GM19238 (cell line): Measurements from ENCODE around the gene C8B.

ENCODE experiments used
- DNase-seq: peaks from one replicate; pipeline ENCODE4 v3.0.0; 2011; ENCODE audit warnings: low spot score; ENCODE audit not compliant: insufficient read length

C8B gene

DNA sequence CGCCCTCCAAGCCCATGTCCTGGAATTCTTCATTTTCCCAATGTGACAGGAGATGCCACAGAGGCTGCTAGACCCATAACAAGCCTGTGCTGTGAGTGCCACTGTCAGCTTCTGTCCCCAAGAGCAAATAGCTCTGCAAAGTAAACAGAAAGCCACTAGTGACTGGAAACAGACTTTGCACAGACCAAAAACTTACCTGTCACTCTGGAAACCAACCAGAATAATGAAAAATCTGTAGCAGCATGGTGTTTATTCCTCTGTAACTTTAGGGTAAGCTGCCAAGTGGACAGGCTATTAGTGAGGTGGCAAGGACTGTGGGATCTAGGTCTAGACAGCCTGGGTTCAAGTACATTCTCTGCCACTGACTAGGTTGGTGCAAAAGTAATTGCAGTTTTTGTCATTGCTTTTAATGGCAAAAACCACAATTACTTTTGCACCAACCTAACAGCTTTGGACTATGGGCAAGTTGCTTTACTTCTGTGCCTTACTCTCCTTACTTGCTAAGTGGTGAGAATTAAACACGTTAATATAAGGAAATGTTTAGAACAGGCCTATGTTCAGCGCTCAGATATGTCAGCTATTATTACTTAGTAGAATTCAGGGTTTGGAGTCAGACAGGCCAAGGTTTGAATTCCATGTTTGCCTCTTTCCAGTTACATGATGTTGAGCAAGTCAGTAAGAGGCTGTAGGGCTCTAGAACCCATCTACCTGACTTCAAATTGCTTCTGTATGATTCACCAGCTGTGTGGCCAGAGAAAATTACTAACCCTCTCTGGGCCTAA lies at the start of gene C8B:
C8B (minus strand) TSS at position 100 of the 782 bp plus-strand sequence; CDS start at position 33, 67 bp downstream.
- DNase-seq, result no peak

DNA sequence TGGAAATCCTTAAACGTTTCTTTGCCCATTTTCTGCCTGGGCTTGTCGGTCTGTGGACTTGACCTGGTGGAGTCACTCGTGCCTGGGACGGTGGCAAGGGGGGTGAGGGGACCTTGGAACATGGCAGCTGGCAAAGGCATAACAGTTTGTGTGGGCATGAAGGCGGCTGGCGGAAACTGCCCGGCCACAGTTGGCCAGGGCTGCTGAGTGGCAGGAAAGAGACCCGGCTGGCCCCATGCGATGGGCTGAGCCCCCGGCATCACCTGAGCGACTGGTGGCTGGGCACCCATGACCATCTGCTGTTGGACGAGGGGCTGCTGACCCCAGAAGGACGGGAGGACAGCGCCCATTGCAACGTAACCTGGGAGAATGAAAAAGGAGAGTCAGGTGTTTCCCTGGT lies 49.3 kb upstream of the C8B start:
- DNase-seq, result no peak

DNA sequence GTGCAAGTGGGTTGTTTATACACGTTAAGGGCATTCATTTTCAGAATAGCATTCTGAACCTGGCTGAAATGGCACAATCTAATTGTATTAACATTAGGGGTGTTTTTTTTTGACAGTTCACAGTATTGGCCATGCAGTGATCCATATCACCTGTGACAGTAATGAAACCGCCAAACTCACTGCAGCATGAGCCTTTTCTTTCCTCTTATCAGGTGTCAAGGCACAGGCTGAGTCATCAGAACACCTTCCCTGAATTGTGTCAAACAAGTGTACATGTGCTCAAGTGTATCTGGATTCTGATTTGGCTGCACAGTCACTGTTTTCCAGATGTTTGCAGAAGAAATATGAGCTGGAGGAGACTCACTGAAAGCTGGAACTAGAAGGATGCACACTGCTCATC lies 47.7 kb upstream of the C8B start:
- DNase-seq, result no peak

DNA sequence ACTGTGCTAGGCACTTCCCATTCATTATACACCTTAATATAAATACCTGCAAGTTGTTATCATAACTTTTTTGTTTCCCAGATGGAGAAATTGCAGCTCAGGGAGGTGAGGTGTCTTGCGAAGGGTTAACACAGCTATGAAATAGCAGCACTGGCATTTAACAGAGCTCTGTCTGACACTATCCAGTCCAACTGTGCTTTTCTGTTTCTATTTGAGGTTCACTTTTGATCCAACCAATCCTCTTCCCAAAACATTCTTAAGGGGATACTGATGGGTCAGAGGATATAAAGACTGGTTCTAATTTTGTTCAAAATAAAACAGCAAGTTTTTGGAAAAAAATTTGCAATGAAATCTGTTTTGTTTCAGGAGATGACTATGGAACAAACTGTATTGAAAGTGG lies 46.5 kb upstream of the C8B start:
- no peak for DNase-seq

DNA sequence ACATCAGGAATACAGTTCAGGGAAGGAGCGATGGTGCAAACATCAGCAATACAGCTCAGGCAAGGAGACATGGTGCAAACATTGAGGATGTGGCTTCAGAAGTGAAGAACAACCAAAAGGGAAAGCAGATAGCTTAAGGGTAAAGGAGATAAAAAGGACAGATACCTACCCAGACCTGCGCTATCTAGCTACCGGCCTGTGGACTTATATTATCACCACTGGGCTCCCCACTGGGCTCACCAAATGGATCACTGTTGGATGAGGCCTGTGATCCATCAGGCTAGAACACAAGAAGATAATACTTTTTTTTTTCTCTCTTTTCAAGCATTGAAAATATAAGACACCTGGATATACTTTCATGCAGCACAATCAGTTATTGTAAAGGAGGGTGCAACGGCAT lies 44.7 kb upstream of the C8B start:
- DNase-seq, result no peak

DNA sequence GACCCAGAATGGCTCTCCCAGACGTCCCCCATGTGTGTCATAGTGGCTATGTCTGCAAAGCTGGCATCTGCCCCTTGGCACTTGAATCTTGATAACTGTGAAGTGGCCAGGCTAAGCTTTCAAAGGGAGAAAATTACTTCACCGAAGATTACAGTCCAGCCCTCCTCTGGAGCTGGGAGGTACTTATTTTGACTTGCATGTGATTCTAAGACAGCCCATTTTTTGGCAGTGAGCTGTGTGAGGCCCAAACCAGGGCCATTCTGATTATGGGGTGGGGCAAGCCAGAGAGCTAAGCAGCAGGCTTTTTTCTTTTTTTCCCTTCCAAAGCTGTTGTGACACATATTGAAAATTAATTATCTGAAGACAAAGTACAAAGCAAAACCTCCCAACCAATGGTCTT lies 42.1 kb upstream of the C8B start:
- no peak for DNase-seq

DNA sequence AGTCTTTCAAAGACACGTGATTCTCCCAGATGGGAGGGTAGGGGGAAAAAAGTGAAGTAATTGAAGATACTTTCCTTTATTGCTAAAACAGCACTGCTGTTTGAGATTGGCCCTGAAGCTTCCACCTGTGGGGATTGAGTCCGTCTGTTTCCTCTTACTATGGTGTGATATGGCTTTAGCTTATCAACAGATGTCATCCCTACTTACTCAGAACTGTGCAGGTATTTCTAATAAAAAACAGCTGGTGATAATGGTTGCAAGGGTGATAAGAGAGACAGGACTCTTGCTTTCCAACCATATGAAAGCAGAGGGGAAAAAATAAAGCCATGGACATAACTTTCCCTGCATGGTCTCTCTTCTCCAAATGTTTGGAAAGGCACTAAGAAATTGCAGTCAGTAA lies 41.7 kb upstream of the C8B start:
- DNase-seq, result no peak

DNA sequence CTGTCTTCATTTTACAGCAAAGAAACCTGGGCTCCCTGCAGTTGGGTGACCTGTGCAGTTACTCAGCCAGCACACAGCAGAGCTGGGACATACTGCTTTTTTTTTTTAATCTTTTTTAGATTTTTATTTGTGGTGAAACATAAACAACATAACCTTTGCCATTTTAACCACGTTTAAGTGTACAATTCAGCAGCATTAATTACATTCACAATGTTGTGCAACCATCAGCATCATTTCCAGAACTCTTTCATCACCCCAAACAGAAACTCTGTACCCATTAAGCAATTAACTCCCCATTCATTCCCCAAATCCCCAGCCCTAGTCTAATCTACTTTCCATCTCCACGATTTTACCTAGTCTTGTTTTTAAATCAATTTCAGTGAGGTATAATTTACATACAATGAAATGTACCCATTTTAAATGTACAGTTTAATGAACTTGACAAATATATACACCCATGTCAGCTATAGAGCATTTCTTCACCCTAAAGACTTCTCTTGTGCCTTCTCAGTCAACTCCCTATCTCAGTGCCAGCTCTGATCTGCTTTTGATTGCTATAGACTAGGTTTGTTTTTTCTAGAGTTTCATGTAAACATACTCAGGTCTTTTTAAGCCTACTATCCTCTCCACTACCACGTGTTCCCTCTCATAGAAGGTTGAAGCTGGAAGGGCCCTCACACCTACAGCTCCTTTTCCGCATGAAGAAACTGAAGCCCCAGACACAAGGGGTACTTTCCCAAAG lies 37.8 kb upstream of the C8B start:
- DNase-seq, result no peak

DNA sequence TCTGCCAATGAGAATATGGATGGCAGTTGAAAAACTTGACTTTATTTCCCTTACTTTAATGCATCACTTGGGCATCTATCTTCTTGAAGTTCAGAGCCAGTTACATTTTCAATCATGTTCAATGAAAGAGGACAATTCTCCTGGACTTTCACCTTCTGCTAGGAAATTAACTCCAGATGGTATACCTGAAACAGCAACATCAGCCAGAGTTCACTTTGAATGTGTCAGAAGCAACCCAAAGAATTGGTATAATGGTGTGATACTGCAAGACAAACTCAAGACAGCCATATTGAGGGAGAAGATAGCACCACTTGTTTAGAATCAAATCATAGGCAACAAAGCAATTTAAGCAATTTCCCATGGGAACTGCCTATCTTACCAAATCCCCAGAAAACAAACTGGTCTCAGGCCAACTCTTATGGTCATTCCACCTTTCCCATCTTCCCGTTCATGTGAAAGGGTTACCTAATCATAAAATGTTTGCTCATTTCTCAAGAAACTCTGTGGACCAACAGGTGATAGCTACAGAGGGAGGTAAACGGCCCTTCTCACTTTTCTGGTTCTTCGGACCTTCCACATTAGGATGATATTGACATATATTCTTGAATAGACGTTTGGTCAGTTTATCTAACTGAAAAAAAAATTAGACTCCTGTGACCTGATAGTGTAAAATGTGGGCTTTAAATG lies 29.7 kb upstream of the C8B start:
- no peak for DNase-seq

DNA sequence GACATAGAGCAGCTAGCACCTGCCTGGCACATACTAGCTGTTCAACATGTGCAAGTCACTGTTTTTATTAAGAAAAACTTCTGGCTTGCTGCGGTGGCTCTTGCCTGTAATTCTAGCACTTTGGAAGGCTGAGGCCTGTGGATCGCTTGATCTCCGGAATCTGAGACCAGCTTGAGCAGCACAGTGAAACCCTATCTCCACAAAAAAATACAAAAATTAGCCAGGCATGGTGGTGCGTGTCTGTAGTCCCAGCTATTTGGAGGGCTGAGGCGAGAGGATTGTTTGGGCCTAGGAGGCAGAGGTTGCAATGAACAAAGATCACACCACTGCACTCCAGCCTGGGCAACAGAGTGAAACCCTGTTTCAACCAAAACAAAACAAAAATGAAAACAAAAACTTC lies 27.7 kb upstream of the C8B start:
- DNase-seq, result no peak

DNA sequence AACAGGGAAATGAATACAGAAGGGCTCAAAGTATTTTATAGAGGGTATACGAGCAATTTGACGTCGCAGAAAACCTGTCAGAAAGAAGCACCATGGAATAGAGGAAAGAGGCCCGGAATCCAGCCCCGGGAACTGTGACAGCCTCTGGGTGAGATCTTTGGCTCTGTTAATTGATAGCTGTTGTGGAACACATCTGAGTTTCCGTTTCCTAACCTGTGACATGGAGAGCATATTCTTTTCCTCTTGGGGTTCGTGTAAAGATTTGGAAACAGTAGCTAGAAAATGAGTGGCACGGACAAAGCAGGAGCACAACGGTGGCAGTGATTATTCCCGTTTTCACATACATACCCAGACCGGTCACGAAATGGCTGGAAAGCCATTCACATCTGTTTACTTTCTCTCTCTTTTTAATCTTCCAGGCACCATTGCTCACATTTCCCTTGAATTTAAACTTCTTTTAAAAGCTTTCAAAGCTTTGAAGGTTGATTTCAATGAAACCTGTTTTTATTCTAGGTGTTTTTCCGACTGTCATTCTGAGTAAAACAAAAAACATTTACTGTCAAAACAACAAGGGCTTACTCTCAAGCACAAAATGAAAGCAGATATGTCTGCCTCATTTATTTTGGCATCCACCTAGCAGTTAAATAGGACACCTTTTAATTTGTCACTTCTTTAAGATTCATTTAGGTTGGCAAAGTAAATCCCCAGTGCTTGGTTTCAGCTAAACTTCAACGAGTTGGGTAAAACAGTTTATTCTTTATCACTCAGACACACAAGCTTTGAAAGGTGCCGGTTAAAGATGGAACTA lies 26.7 kb upstream of the C8B start:
- no peak for DNase-seq

DNA sequence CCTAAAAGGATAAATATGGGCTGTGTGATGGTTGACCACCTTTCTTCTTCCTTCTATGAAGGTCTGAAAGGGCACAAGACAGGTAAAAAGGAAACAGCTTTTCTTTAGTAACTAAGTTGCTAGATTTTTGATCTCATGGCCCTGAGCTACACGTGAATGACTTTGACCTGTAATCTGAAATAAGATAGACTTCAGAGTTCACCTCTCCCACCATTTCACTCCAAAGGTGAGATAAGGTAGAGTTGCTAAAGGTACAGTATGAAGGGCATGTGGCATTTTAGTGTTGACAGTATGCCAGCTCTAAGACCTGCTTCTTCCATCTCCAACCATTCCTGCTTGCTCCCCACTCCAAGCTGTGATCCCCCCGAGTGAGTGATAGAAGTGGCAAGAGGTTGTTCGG lies 25.8 kb upstream of the C8B start:
- DNase-seq, result no peak

DNA sequence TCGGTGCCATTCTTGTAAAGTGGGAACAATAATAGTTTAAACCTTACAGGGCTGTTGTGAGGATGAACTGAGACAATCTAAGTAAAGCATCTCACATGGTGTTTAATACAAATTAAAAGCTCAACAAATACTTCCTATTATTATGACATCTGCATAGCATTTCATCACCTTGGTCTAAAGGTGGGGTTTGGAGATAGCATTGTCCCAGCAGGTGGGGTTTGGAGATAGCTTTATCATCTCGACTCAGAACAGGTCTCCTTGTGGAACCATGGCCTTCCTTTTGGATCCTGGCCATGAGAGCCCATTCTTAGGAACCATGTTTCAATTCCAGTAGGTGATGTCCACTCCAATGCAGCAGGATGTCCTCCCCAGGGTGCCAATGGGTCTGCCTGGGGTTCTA lies 20.6 kb upstream of the C8B start:
- DNase-seq, result no peak

DNA sequence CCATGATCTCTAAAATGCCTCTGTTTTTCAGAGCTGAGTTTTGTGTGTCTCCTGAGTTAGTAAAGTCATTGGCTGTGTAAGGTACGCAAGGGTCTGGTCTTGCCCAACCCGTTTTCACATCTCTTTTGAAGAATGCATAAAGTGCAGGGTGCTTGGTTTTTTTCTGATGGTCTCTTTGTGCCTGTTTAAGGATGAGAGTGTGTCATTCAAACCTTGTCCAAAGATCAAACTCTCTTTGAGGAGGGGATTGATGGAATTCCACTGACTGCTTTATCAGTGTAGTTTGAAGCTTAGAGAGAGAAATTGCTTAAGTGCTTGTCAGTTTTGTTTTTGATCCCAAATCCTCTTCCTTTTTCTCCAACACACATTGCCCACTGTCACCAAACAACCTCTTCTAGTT lies 20.0 kb upstream of the C8B start:
- no peak for DNase-seq

DNA sequence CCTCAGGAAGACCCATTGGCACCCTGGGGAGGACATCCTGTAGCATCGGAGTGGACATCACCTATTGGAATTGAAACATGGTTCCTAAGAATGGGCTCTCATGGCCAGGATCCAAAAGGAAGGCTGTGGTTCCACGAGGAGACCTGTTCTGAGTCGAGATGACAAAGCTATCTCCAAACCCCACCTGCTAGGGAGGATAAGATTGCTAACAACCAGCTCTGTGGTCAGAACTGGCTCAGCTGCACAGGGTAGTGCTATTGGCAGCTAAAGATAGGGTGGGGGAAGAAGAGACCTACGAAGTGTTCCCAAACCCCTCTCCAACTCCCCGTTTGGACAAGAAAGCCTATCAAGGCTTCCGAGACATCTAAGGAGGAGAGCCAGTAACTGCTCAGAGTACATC lies 17.7 kb upstream of the C8B start:
- DNase-seq, result no peak

DNA sequence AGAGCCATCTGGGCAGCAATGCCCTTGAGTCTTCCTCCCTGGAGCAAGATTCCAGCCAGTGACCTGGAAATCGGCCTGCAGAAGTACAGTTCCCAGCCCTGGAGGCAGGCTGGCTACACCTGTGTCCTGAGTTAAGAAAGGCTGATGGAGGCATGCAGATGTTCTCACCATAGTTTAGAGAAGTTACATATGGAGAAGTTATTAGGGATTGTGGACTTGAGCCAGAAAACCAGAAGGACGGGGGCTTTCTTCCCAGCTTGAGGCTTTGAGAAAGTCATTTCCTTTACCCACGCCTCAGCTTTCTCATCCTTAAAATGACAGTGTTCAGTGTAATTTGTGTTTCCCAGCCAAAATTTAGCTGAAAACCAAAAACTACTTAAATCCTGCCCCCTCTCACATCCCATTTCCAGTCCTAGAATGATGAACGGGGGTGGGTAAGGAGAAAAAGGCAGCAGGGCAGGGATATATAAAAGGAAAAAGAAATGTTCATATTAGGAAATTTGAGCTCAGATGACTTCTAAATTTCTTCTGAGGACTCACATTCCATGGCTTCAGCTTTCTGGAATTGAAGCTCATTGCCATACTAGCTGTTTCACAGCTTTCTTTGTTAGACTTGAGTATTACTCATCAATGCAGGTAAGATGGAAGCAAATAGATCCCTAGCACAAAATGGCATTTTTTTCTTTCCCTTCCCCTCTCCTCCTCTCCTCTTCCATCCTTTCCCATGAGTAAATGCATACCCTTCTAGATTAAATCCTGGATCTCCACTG lies 14.4 kb upstream of the C8B start:
- DNase-seq, result no peak

DNA sequence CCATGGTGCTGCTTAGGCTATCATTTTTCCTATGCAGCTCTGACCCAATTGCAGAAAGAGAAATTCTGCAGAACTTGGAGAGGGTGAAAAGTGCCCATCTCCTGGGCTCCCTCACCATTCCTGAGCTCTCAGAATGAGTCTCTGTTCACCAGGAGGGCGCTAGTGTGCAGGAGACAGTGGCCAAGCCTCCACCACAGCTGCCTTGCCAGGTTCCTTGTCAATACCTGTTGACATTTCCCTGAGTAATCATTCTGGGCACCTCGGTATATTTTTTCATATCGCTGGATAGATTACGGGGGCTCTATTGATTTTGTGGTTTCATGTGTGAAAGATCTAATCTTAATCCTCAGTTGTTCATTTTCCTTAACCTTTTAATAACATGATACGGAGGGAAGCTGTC lies 13.0 kb upstream of the C8B start:
- no peak for DNase-seq

DNA sequence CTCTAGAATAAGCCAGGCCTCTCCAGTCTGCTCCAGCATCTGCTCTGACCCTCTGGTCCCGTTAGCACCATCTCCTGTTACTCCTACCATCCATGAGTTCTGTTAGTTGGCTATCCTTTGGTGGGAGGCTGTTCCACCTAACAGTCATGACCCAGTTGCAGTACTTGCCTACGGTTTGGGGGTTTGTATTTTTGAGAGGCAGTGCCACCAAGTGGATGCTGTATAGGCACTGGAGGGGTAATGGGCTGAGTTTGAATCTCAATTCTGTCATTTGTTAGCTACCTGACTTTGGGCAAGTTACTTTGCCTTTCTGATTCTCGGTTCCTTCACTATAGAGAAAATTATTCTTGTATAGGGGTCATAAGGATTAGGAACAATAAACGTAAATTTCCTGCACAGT lies 12.1 kb upstream of the C8B start:
- DNase-seq, result no peak

DNA sequence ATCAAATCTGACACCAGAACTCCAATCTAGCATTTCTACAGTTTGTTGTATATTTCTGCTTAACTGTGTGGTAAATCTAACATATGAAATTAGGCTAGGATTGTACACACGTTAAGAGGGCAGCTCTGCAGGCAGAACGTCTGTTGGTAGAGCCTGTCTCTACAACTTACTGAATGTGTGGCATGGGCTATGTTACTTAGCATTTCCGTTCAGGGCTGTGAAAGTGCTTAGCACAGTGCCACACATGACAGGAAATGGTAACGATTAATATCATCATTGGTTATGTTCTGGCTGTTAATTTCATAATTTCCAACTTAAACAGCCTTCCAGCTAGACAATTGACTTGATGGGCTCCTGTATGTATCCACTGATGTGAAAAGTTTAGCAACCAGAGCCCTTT lies 9.6 kb upstream of the C8B start:
- DNase-seq, result no peak

DNA sequence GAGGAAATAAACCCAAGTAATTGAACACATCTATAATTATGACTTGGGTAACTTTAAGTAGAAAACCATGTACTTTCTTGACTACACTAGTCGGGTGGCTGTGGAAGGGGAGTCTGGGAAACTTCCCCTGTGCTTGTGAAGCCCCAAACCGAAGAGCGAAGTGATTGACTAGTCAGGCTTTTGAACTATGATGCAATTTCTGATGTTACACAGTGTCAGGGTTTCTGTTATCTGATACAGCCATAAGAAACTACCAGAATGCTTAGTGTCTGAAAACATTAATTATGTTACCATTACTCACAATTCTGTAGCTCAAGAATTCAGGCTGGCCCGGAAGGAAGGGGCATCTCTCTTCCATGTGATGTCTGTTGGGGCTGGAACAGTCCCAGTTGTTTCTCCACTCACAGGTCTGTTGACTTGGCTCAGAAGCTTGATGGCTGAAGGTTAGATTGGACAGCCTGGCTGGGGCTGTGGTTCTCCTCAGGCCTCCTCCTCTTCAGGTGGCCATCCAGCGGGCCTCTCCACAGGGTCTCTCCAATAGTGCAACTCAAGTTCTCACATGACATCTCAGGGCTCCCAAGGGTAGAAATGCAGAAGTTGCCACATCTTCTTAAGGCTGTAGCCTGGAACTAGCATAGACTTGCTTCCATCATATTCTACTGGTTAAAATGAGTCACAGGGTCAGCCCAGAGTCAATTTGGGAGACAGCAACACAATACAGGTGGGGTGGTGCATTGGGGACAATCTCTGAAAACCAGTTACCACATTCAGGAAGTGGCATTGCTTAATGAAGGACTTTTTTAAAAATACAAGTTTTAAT lies 8.3 kb upstream of the C8B start:
- DNase-seq, result no peak
